ENCODE data around the gene TSHZ2.

DNA sequence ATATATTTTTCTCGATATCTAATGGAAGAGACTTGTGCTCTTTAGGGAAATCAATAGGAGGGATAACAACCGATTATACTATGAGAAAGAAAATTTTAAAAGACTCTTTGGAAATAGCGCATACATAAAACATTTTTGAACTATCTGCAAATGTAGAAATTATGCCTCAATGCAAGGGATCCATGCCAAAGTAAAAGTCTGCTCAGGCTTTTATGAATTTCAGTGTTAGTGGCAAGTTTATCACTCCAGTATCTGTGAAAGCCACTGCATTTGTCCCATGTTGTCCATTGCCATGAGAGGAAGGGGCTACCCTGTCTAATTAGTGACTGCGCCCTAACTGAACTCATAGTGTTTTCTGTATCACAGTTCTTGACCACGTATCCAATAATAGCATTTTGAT lies 81.4 kb downstream of the TSHZ2 start:
- no peak for TF ChIP-seq POLR2A (IDR thresholded peaks at IDR 0.05; ENCODE audit: borderline replicate concordance, extremely low read depth, insufficient read depth, insufficient read length)
- TF ChIP-seq, protein P1, sequence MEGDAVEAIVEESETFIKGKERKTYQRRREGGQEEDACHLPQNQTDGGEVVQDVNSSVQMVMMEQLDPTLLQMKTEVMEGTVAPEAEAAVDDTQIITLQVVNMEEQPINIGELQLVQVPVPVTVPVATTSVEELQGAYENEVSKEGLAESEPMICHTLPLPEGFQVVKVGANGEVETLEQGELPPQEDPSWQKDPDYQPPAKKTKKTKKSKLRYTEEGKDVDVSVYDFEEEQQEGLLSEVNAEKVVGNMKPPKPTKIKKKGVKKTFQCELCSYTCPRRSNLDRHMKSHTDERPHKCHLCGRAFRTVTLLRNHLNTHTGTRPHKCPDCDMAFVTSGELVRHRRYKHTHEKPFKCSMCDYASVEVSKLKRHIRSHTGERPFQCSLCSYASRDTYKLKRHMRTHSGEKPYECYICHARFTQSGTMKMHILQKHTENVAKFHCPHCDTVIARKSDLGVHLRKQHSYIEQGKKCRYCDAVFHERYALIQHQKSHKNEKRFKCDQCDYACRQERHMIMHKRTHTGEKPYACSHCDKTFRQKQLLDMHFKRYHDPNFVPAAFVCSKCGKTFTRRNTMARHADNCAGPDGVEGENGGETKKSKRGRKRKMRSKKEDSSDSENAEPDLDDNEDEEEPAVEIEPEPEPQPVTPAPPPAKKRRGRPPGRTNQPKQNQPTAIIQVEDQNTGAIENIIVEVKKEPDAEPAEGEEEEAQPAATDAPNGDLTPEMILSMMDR (IDR thresholded peaks at IDR 0.05 in 2 of 3, conservative IDR thresholded peaks at IDR 0.05 in 1 of 3; ENCODE audit: borderline replicate concordance in 1 of 3, insufficient read depth in 1 of 3, low read depth in 2 of 3, low read length in 2 of 3), result no peak
- no peak for TF ChIP-seq TCF7L2 (IDR thresholded peaks at IDR 0.05; ENCODE audit: borderline replicate concordance, extremely low read depth, insufficient read depth, insufficient read length)
- TF ChIP-seq ZNF274 (IDR thresholded peaks at IDR 0.05; ENCODE audit: low read depth, low read length), result no peak
- no peak for TF ChIP-seq POLR2AphosphoS5 (IDR thresholded peaks at IDR 0.05; ENCODE audit: low read depth, low read length)
- TF ChIP-seq, protein P2, sequence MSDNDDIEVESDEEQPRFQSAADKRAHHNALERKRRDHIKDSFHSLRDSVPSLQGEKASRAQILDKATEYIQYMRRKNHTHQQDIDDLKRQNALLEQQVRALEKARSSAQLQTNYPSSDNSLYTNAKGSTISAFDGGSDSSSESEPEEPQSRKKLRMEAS (IDR thresholded peaks at IDR 0.05), result no peak
- no peak for TF ChIP-seq SRF (IDR thresholded peaks at IDR 0.05; ENCODE audit: low read depth)
- TF ChIP-seq, protein P3, sequence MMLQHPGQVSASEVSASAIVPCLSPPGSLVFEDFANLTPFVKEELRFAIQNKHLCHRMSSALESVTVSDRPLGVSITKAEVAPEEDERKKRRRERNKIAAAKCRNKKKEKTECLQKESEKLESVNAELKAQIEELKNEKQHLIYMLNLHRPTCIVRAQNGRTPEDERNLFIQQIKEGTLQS (IDR thresholded peaks at IDR 0.05), result no peak
- no peak for TF ChIP-seq ELF1 (IDR thresholded peaks at IDR 0.05; ENCODE audit: borderline replicate concordance, low read depth)
- no peak for TF ChIP-seq CEBPB (IDR thresholded peaks at IDR 0.05; ENCODE audit: low read depth)
- TF ChIP-seq EZH2phosphoT487 (IDR thresholded peaks at IDR 0.05; ENCODE audit: borderline replicate concordance), result no peak
- no peak for TF ChIP-seq JUND (IDR thresholded peaks at IDR 0.05)
- TF ChIP-seq EZH2 (IDR thresholded peaks at IDR 0.05), result no peak
- TF ChIP-seq ZFX (IDR thresholded peaks at IDR 0.05), result no peak

Data from HCT116 (cell line).